SK-N-SH (cell line): ENCODE data around the gene LIPM. TPM values are rescaled to one million over a fixed set of nuclear protein-coding genes. Genes with fewer than 3 reads are reported as not detected.

Source experiments
- CTCF ChIA-PET: fragments of 300-600, 350-600 bp; formaldehyde crosslinking; extraction: SDS; loops from one replicate; lab custom pipeline; 2021; lab: Yijun Ruan, JAX
- POLR2A ChIA-PET: fragments of 350-600 bp; sonication (Branson Sonifier 250); formaldehyde crosslinking; extraction: SDS; loops from one replicate; lab custom pipeline; 2020; ENCODE audit warnings: antibody characterized with exemption, inconsistent platforms; lab: Yijun Ruan, JAX
- DNase-seq: peaks from one replicate; pipeline ENCODE4 v3.0.0; 2012
- H2AFZ ChIP-seq: fragments of 200-600 bp; sonication (generic); 2 replicates; pipeline ENCODE4 v1.8.1; 2016; ENCODE audit warnings: antibody characterized with exemption, mild to moderate bottlenecking, low read depth
- H3F3A ChIP-seq: fragments of 200-600 bp; sonication (generic); replicated peaks from 2 replicates; pipeline ENCODE3; 2016; ENCODE audit warnings: antibody characterized with exemption, mild to moderate bottlenecking; ENCODE audit not compliant: insufficient read depth
- H3K27ac ChIP-seq, 2 experiments: fragments of 200-500 bp in 1 of 2; fragments of 200-600 bp in 1 of 2; sonication (Bioruptor generic) in 1 of 2; sonication (generic), shearing (Covaris generic) in 1 of 2; 2 replicates each; pipeline versions ENCODE4 v1.5.1 to v1.6.1; 2014 to 2016; ENCODE audit warnings: low read depth in 2 of 2, inconsistent platforms in 1 of 2, low read length in 1 of 2, mild to moderate bottlenecking in 1 of 2, mixed read lengths in 1 of 2
- H3K27me3 ChIP-seq: fragments of 200-600 bp; sonication (generic), shearing (Covaris generic); 2 replicates; pipeline ENCODE4 v1.6.1; 2016; ENCODE audit warnings: mixed run types; ENCODE audit not compliant: insufficient read depth
- H3K36me3 ChIP-seq, 2 experiments: fragments of 200-500 bp in 1 of 2; fragments of 200-600 bp in 1 of 2; sonication (Bioruptor generic) in 1 of 2; sonication (generic) in 1 of 2; replicated peaks in 1 of 2; 2 replicates each; pipeline versions ENCODE3 to v1.5.1; 2014 to 2016; ENCODE audit warnings: low read length in 1 of 2, mild to moderate bottlenecking in 1 of 2; ENCODE audit not compliant: insufficient read depth in 2 of 2, control insufficient read depth in 1 of 2
- H3K4me1 ChIP-seq, 2 experiments: fragments of 200-500 bp in 1 of 2; fragments of 200-600 bp in 1 of 2; sonication (Bioruptor generic) in 1 of 2; sonication (generic), shearing (Covaris generic) in 1 of 2; 2 replicates each; pipeline versions ENCODE4 v1.5.1 to v1.6.1; 2014 to 2016; ENCODE audit warnings: low read depth in 1 of 2, low read length in 1 of 2, mixed run types in 1 of 2; ENCODE audit not compliant: insufficient read depth in 2 of 2, control insufficient read depth in 1 of 2
- H3K4me2 ChIP-seq: fragments of 200-600 bp; sonication (generic), shearing (Covaris generic); 2 replicates; pipeline ENCODE4 v1.6.1; 2017; ENCODE audit warnings: mixed run types
- H3K4me3 ChIP-seq, 2 experiments: fragments of 200-500 bp in 1 of 2; fragments of 200-600 bp in 1 of 2; sonication (Bioruptor generic) in 1 of 2; sonication (generic), shearing (Covaris generic) in 1 of 2; 2 replicates each; pipeline versions ENCODE4 v1.5.1 to v1.8.1; 2014 to 2016; ENCODE audit warnings: low read depth in 2 of 2, inconsistent platforms in 1 of 2, low read length in 1 of 2, mild to moderate bottlenecking in 1 of 2, mixed read lengths in 1 of 2, moderate library complexity in 1 of 2
- H3K79me2 ChIP-seq: fragments of 200-600 bp; sonication (generic); 2 replicates; pipeline ENCODE4 v1.8.1; 2017; ENCODE audit warnings: mild to moderate bottlenecking; ENCODE audit not compliant: insufficient read depth
- H3K9ac ChIP-seq: fragments of 200-600 bp; sonication (generic); 2 replicates; pipeline ENCODE4 v1.6.1; 2017; ENCODE audit warnings: mixed run types
- H3K9me2 ChIP-seq: fragments of 200-600 bp; sonication (generic); 2 replicates; pipeline ENCODE4 v1.6.1; 2017; ENCODE audit warnings: mixed run types
- H3K9me3 ChIP-seq: fragments of 200-600 bp; sonication (generic); 2 replicates; pipeline ENCODE4 v1.6.1; 2017; ENCODE audit warnings: mixed run types, mild to moderate bottlenecking, moderate library complexity
- H4K20me1 ChIP-seq: fragments of 200-600 bp; sonication (generic); 2 replicates; pipeline ENCODE4 v1.6.1; 2017; ENCODE audit warnings: mild to moderate bottlenecking, mixed run types; ENCODE audit not compliant: insufficient read depth
- EZH2phosphoT487 ChIP-seq: fragments of 200-600 bp; sonication (generic); IDR thresholded peaks from 2 replicates; pipeline ENCODE4 v1.6.1; 2017; ENCODE audit warnings: low read depth, mixed run types, mild to moderate bottlenecking, antibody characterized with exemption, moderate library complexity, borderline replicate concordance
- FOSL2 ChIP-seq: IDR thresholded peaks from 2 replicates; pipeline ENCODE4 v1.4.0; 2012; ENCODE audit warnings: low read depth, mild to moderate bottlenecking, moderate library complexity, borderline replicate concordance
- JUND ChIP-seq: IDR thresholded peaks from 2 replicates; pipeline ENCODE4 v1.4.0; 2012
- MXI1 ChIP-seq: IDR thresholded peaks from 2 replicates; pipeline ENCODE4 v1.6.1; 2012; ENCODE audit warnings: mild to moderate bottlenecking, low read depth, low read length, improper control_type of control experiment
- NRF1 ChIP-seq: IDR thresholded peaks from 2 replicates; pipeline ENCODE4 v1.6.1; 2012; ENCODE audit warnings: low read depth, mild to moderate bottlenecking, low read length
- POLR2AphosphoS5 ChIP-seq: IDR thresholded peaks from 2 replicates; pipeline ENCODE4 v1.6.1; 2012; ENCODE audit warnings: low read depth, low read length
- RCOR1 ChIP-seq: fragments of 150-350 bp; IDR thresholded peaks from 2 replicates; pipeline ENCODE4 v1.6.1; 2017; ENCODE audit warnings: antibody characterized with exemption, low read length
- RXRA ChIP-seq: IDR thresholded peaks from 2 replicates; pipeline ENCODE4 v1.4.0; 2012; ENCODE audit warnings: low read depth, mild to moderate bottlenecking, borderline replicate concordance
- WGBS: methylation state at CpG from one replicate; pipeline ENCODE4 v1.1.6; 2017; ENCODE audit warnings: low lambda C conversion rate; 5-methylcytosine and 5-hydroxymethylcytosine counted together
- polyA plus RNA-seq, 3 experiments: library from polyadenylated mRNA; depleted of rRNA; stranded (reverse); fragments of >200 nt; gene quantifications; 2 replicates each; pipeline ENCODE4 v1.2.3, GENCODE V29; 2012
- TF ChIP-seq, protein P1 (sequence below): fragments of 200-600 bp; sonication (generic); IDR thresholded peaks from 2 replicates; pipeline ENCODE4 v1.6.1; 2017; ENCODE audit warnings: antibody characterized with exemption, mild to moderate bottlenecking, moderate library complexity
- TF ChIP-seq, protein P2 (sequence below): IDR thresholded peaks from 2 replicates; pipeline ENCODE4 v1.6.1; 2012; ENCODE audit warnings: mild to moderate bottlenecking, low read depth, low read length, moderate library complexity
- TF ChIP-seq, protein P3 (sequence below): IDR thresholded peaks from 2 replicates; pipeline ENCODE4 v1.4.0; 2012; ENCODE audit warnings: low read depth

The LIPM gene
- polyA plus RNA-seq, 1 of the 3 experiments (the other 2 are of a cell fraction): not detected

DNA sequence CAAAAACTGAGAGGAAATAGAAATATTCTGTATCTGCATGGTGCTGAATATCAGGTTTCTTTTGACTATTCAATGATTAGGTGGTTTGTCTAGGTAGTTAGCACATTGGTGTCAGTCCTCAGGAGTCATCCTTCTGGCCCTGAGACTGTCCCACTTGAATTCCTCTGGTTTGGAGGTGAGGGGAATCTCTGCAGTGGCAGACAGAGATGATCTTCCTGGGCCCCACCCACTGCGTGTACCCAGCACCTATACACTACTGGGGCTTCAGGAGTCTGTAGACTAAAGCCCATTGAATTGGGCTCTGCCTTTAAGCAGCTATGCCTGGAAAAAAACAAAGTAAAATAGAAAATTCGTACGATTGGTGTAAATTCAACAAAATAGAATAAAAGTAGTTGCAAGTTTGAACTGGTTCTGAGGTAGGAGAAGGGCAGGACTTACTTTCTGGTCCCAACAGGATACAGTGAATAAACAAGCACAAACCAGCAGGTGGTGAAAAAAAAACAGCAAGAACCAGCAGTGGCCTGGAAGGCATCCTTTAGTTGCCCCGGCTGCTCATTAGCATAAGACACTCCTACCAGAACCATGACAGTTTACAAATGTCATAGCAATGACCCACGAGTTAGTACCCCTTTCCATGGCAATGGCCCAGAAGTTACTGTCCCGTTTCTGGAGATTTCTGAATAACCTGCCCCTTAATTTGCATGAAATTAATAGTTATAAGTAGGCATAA is 1.7 kb downstream of the LIPM start:
- Histone ChIP-seq H3K4me3 (no peak overlapping the region), H3K4me2 (no peak overlapping the region), H3K4me1 (peaks cover 0 to 3% of the 10 kb centered on the region in 2 experiments; a peak in 2 of 4 replicates), H3K36me3 (no peaks in the 10 kb centered on the region), H3F3A (peaks cover 9% of the 10 kb centered on the region), H2AFZ (no peak overlapping the region), H3K9ac (no peak overlapping the region), H3K9me3 (no peaks in the 10 kb centered on the region), H4K20me1 (no peaks in the 10 kb centered on the region), H3K27ac (no peak overlapping the region), H3K27me3 (no peaks in the 10 kb centered on the region), H3K79me2 (no peaks in the 10 kb centered on the region), H3K9me2 (no peaks in the 10 kb centered on the region)
- WGBS: 69% methylated on average over 6 of the region's 6 CpGs
- no peak for DNase-seq
- ChIA-PET POLR2A (no interaction called here), CTCF (interaction anchor here (0.8 to 1.1 kb wide), 2 partner anchors 76 to 239 kb away, joined by 3 read pairs; no protein-coding TSS in a partner anchor)
- TF ChIP-seq JUND (no peak), NRF1 (no peak), MXI1 (no peak), EZH2phosphoT487 (no peak), FOSL2 (no peak), RCOR1 (no peak), RXRA (no peak), POLR2AphosphoS5 (no peak)
- TF ChIP-seq, protein P1, sequence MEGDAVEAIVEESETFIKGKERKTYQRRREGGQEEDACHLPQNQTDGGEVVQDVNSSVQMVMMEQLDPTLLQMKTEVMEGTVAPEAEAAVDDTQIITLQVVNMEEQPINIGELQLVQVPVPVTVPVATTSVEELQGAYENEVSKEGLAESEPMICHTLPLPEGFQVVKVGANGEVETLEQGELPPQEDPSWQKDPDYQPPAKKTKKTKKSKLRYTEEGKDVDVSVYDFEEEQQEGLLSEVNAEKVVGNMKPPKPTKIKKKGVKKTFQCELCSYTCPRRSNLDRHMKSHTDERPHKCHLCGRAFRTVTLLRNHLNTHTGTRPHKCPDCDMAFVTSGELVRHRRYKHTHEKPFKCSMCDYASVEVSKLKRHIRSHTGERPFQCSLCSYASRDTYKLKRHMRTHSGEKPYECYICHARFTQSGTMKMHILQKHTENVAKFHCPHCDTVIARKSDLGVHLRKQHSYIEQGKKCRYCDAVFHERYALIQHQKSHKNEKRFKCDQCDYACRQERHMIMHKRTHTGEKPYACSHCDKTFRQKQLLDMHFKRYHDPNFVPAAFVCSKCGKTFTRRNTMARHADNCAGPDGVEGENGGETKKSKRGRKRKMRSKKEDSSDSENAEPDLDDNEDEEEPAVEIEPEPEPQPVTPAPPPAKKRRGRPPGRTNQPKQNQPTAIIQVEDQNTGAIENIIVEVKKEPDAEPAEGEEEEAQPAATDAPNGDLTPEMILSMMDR: no peak
- TF ChIP-seq, protein P2, sequence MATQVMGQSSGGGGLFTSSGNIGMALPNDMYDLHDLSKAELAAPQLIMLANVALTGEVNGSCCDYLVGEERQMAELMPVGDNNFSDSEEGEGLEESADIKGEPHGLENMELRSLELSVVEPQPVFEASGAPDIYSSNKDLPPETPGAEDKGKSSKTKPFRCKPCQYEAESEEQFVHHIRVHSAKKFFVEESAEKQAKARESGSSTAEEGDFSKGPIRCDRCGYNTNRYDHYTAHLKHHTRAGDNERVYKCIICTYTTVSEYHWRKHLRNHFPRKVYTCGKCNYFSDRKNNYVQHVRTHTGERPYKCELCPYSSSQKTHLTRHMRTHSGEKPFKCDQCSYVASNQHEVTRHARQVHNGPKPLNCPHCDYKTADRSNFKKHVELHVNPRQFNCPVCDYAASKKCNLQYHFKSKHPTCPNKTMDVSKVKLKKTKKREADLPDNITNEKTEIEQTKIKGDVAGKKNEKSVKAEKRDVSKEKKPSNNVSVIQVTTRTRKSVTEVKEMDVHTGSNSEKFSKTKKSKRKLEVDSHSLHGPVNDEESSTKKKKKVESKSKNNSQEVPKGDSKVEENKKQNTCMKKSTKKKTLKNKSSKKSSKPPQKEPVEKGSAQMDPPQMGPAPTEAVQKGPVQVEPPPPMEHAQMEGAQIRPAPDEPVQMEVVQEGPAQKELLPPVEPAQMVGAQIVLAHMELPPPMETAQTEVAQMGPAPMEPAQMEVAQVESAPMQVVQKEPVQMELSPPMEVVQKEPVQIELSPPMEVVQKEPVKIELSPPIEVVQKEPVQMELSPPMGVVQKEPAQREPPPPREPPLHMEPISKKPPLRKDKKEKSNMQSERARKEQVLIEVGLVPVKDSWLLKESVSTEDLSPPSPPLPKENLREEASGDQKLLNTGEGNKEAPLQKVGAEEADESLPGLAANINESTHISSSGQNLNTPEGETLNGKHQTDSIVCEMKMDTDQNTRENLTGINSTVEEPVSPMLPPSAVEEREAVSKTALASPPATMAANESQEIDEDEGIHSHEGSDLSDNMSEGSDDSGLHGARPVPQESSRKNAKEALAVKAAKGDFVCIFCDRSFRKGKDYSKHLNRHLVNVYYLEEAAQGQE: no peak
- TF ChIP-seq, protein P3, sequence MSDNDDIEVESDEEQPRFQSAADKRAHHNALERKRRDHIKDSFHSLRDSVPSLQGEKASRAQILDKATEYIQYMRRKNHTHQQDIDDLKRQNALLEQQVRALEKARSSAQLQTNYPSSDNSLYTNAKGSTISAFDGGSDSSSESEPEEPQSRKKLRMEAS: no peak
